ENCODE results near the gene KMT2E.

GRCh38 chr7:105007298-105007697 lies 6.7 kb upstream of the KMT2E start:
- TF ChIP-seq POLR2AphosphoS5 (IDR thresholded peaks at IDR 0.05) (no peak), CTCF (IDR thresholded peaks at IDR 0.05) (no peak)

All from prostate gland (tissue), 2 donors.